GM04504 (cell line): Measurements from ENCODE around the gene GBE1.
"Not testable (repeated sequence)": the region's sequence is repeated elsewhere in the genome, so short reads cannot be mapped to it uniquely, and the experiment has no call there.

Source experiments
- DNase-seq: peaks from one replicate; pipeline ENCODE4 v3.0.0-alpha.2; 2012; ENCODE audit warnings: low read depth

Gene GBE1

DNA sequence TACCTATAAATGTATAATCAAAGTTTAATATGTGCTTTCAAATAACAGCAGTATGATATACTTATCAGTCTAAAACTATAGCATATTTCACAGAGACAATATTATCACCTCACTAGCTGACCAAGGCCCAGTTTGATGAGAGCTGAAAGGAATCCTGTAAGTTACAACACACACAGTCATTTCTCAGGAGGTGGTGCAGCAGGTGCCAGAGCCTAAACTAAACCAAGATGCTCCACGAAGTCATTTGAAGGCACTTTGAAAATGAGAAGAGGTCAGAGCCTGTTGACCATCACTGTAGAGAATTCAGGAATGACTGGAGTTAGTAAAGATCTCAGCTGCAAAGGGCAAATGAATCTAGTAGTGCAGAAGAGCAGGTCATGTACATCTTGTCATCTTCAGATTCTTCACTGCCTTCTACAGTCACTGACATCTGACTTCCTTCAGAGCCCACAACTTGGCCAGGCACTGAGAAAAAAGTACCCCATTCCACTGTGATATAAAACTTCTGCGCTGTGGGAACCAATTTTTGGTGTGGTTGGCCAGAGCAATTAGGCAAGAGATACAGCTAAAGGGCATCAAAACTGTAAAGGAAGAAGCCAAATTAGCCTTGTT lies 7.9 kb downstream of the GBE1 start:
- no peak for DNase-seq

DNA sequence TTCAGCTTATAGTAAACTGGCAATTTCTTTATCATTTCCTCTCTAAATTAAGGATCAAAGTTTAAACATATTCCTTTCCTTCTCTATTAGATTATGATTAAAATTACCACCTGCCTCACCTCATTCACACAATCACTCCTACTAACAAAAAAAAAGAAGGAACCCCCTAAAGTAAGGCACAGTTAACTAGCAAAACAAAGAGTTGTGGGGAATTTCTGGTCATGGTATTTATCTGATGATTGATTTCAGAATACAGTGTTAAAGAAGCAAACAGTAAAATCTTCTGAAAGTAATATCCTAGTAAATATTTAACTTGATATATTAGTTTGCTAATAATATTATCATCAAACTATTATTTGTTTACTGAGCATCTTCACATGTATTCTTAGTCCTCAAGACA lies 8.8 kb downstream of the GBE1 start:
- no peak for DNase-seq

DNA sequence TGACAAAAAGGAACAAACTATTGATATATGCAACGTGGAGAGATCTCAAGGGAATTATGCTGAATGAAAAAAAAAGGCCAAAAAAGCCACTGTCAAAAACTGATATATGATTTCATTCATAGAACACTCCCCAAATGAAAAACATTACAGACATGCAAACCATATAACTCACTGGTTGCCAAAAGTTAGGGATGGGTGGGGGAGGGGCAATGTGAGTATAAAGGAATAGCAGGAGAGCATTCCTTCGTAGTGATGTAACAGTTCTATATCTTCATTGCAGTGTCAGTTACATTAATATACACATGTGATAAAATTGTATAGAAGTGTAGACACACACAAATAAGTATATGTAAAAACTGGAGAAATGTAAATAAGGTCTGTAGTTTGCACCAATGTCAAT lies 12.2 kb downstream of the GBE1 start:
- no peak for DNase-seq

DNA sequence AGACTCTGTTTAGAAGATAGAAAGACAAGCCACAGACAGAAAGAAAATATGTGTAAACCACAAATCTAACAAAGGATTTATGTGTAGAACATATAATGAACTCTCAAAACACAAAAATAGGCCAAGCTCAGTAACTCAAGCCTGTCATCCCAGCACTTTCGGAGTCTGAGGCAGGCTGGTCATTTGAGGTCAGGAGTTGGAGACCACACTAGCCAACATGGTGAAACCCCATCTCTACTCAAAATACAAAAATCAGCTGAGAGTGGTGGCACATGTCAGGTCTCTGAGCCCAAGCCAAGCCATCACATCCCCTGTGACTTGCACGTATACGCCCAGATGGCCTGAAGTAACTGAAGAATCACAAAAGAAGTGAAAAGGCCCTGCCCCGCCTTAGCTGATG lies 14.2 kb downstream of the GBE1 start:
- not testable (repeated sequence) for DNase-seq

DNA sequence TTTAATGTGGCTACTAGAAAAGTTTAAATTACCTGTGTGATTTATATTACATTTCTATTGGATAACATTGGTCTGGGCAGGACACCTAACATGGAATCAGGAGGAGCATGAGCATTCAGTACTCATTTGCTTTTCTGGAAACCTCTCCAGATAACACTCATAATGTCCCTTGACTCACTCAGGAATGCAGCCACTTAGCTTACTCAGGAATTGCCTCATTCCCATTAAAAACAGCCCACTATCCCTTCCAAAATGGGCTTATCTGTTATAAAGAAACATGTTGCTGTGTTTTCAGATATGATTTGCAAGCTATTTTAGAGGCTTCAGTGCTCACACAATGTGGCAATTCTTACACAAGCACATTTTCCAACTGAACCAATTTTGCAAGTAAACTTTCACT lies 17.1 kb downstream of the GBE1 start:
- peak; percentile 92 for DNase-seq

DNA sequence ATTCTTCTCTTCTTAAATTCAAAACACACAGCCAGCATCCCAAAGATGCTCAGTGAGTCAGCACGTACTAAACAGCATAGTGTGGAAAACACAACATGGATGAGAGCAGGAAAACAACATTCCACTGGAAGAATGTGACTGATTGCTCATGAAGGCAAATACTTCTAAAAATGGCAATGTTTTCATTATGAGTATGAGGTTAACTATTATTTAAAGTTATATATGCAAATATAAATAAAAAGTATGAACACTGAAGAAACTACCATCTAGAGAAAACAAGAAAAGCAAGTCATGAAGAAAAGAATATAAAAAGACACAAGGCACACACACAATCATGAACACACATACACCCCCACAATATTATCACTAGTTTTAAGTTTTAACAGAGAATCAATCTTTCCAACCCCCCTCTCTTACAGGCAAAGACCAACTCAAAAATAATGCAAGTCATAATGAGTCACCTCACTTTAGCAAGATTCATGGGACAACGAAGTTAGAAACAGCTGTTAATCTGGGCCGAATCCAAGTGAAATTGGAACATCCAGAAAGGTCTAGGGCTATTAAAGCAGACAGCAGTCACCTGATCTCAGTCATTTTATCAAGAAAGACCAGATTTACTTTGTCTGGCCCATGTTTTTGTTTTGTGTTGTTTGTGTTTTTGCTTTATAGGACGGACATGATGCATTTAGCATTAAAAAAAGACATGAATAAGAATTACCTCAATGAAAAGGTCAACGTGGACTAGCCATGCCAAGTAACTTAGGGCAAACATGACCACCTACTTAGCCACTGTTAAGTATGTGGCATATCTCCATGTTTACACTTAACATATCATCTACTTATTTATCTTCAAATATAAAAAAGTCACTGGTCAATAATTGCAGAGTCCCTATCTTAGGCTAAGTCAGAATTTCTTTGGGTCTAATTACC lies 18.1 kb downstream of the GBE1 start:
- DNase-seq, result peak; percentile 97

DNA sequence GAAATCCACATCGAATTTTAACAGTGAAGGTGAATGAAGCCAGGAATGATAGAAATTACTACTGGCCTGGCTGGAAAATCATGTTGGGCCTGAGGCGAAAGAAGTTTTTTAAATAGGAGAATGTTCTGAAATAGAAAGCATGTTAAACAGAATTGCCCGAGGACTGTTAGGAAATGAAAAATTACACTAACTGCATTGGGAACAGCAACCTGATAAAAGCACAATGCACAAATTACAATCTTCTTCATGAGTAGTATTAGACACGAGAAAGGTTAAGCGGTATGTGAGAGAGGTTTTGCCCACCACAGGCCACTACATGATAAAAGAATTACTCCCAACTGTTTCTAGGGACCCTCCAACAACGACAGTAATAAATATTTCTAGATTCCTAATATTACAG lies 18.9 kb downstream of the GBE1 start:
- no peak for DNase-seq

DNA sequence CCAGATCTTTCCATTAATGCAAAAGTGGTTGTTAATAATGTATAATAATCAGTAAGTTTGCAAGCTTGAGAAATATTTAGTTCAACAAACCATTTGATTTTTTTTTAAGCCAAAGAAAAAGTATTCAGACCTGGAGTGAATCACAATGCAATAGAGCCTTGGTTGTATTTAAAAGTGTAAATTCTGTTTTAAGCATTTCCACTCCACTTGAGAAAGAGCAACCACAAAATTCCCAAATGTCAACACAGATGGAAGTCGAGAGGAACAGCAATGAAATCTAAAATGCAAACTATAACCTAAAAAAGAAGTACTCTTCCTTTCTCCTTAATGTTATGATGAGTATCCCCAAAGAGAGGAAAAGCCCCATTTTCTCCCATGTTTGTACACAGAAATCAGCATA lies 20.2 kb downstream of the GBE1 start:
- no peak for DNase-seq

DNA sequence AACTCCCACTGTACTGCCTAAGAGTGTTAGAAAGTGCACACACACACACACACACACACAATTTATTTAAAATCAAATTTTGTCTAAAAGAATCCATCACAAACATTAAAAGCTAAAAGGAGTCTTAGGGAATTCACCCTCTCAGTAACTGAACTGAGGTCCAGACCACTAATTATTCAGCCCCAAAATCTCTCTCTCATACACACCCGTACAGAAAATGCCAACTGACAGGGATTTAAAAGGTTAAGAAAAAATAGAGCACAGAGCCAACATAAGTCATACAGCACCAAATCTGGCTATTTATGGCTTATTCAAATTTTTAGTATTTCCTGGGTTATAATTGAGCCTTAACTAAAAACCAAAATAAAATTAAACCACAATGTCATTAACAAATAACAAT lies 20.7 kb downstream of the GBE1 start:
- no peak for DNase-seq

DNA sequence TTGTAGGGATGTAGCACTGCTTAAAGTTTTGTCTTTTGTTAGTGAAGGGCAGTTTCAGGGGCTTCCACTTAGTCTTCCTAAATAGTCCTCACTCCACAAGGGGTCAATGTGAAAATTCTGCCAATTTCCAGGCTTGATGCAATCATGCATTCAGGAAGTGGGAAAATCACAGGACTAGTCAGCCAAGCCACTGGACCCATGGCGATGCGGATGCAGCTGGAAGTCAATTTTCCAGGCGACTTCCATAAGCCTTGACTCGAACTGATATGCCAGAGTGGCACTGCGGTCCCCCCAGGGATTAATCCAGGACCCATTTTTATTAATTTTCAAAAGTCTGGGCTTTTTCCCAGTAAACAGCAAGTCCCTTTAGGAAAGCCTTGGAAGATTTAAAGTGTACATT lies 26.1 kb downstream of the GBE1 start:
- DNase-seq, result no peak

DNA sequence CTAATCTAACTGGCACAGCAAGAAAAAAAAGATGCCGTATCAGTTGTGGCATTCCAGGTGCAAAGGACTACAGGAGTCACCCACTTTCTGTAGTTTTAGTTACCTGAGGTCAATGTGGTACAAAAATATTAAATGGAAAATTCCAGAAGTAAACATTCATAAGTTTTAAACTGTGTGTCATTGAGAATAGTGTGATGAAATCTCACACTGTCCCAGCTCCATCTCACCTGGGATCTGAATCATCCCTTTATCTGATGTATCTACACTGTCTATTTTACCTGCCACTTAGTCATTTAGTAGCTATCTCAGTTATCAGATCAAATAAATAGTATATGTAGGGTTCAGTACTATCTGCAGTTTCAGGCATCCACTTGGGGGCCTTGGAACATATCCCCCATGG lies 26.7 kb downstream of the GBE1 start:
- no peak for DNase-seq

DNA sequence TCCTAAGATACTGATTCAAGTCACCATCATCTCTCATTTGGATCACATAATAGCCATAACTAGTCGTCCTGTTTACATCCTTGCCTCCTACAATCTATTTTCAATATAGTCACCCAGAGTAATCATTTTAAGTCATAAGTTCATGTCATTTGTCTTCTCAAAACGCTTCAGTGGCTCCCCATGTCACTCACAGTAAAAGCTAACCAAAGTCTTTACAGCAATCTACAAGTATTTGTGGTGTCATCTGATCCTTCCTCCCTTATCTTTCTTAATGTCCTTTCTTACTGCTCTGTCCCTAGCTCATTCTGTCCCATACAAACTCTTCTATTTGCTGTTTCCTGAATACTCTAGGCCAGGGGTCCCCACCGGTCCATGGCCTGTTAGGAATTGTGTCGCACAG lies 28.8 kb downstream of the GBE1 start:
- DNase-seq, result no peak

DNA sequence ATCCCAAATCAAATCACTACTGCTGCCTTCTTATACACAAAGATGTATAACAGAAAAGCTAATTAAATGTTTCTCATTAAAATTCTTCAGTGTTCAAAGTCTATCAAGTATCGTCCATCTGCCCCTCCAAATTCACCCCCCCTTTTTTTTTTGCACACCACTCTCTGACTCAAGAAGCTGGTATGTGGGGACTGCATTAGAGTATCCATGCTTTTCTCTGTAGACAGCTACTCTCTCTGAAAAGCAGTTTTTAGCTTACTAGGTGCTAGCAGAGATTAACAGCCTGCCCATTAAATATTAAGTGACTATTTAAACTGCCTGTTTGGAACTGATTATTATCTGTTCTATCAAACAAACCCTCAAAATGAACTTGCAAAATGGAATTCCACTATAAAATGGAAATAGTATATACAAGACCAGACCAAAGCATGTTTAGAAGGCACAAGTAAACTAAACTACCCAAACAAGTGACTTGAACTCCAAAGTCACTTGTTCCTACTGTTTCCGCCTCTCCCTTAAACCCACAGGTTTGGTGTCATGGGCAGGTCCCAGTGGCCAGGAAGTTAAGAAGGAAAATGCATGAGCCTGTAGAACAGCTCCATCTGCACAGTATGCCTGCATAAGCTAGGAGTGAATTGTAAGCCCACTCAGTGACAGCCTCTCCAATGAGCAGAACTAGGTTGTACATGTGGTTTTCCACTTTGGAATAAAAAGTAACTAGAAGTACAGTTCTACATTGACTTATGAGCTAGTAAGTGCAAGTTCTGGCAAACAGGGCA lies 32.5 kb downstream of the GBE1 start:
- no peak for DNase-seq

DNA sequence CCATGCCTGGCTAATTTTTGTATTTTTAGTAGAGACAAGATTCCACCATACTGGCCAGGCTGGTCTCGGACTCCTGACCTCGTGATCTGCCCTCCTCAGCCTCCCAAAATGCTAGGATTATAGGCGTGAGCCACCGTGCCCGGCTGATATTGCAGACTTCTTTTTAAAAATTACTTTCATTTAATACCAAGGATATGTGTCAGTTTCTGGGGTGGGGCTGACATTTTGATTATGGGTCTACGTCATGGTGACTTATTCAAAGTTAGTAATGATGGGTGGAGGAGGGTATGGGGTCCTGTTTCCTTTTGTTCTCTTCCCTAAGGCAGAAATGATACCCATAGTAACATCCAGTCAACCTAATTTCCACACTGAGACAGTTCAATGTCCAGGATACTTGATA lies 34.7 kb downstream of the GBE1 start:
- DNase-seq, result no peak

DNA sequence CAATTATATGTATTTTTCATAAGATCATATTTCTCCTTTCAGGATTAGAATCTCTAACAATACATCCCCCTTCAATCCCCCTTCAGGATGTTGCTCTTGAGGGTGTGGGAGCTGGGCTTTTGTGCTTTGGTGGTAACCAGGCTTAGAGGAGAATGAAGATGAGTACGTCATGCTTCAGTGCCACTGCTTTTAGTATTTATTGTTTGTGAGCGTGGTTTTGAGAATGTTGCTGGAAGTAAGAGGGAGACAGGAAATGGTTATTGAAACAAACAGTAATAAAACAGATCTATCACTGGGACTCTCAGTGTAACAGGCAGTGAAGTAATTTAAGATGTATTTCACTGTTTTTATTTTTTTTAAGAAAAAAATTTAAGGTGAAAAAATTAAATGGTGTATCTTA lies 35.3 kb downstream of the GBE1 start:
- DNase-seq, result peak; percentile 60

DNA sequence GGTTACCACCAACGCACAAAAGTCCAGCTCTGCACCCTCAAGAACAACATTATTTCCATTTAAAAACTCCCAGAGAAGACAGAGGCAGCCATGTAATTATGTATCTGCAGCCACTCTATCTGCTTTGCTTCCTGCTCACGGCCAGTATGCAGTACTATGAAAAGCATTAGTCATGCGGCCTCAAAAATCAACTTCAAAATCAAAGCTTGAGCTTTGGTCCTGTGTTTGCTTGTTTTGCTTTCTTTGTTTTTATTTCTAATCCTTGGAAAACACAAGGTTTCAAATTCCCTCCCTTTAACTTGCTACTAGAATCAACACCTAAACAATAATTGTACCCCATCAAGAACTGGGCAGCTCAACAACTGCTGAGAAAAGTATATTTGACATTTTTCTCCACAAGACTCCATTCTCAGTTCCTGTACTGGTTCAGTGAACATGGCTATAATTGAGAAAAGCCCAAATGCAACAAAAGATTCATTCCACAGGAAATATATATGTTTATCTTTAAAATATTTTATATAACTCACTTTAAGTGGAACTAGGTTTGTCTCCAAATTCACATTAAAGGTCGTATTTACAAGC lies 37.6 kb downstream of the GBE1 start:
- no peak for DNase-seq

DNA sequence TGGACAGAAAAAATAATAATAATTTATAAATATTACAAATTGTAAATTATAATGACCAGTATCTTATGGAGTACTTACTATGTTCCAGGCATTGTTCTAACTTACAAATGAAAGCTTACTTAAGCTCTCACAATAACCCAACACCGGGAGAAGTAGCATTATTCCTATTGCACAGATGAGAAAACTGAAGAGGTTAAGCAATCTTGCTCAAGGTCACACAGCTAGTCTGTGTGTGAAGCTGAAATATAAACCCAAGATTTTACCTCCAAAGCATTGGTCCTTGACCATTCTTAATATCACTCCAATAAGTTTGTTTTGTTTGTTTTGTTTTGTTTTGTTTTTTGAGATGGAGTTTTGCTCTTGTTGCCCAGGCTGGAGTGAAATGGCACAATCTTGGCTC lies 43.1 kb downstream of the GBE1 start:
- DNase-seq, result no peak

DNA sequence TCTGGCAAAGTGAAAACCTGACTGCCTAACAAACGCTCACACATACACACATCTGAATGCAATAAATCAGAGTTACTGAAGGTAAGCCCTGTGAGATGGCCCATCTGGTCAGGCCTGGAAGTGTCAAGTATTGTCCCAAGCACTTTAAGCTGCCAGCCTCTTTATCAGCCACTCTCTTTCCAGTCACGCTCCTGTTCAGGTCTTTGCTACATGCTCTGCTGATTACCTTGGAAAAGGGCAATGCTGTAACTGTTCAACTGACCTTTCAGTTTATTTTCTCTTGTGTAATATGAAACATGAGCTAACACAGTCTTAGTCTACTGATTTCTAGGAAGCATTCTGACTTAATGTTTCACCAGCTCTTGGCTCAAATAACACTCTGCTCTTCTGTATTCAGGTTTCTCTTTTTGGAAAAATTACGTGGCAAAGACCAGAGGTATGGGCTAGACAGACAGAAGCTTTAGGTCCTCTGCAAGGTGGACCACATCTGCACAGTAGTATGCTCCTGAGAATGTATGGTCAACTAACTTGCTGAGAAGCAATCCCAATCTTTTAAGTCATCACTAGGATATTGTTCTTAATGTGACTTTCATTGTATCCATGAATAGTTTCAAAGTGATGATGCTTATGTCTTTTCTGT lies 44.5 kb downstream of the GBE1 start:
- no peak for DNase-seq

DNA sequence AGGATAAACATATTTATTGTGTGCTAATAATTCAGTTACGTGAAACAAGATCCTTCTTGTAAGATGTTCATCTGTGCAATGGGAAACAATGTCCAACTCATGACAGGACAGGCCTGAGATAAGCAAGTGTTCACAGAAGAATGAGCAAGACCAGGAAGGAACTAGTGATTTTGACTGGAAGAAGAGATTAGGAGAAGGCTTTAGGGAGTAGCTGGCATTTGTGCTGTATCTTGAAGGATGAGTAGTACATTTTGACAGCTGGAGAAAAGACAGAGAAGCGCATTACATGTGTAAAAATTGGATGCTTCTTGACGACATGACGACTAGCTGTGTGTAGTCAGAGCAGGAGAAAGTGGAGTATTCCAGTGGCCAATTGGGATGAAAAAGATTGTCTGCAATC lies 48.4 kb downstream of the GBE1 start:
- DNase-seq, result no peak

DNA sequence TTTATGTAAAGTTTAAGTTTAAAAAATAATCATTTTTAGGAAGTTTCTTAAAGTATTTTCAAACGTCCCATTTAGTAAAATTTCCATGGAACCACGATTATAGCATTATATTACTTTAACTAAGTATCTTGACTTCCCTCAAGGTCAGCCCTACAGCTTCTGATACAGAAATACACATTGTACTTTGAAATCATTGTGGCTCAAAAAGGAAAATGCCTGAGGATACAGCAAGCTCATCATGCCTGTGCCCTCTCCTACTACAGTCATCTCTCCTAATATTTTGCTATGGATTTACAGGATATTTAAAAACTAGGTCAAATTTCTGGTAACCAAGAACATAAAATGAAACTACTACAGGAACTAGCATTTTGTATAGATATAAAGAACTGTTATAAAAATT lies 51.8 kb downstream of the GBE1 start:
- DNase-seq, result no peak

DNA sequence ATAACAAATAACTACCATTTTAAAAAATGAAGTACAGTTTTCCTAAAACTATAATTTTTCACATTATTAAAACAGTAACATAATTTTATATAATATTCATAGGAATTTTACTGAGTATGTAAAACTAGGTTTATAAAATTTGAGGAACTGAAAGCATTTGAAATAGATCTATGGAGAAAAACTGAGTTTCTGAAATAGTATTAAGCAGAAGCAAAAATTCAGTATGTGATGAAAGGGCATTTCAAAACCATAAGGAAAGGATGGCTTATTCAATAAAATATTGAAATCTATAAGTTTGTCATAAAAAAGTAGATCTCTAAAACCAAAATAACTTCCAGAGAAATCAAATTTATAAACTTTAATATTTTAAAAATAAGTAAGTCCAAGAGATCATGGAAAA lies 53.4 kb downstream of the GBE1 start:
- no peak for DNase-seq

DNA sequence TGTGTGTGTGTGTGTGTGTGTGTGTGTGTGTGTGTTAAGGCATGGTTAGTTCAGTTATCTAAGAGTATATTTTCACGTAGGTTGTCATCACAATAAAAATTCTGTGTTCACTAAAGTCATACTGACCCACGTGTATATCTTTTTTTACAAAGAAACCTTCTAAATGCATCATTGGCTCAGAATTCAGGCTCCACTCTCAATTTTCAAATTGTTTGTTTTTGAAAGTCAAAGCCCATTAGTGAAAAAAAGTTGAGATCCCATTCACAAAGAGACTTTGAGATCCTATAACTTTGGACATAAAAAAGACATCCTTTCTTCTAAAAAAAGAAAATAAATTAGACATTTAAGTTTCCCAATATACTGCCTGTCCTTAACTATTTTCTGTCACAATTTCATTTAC lies 59.3 kb downstream of the GBE1 start:
- DNase-seq, result no peak
